Nephron (organoid): ENCODE results near the gene TRIM54.
"Not testable (repeated sequence)": the region's sequence is repeated elsewhere in the genome, so short reads cannot be mapped to it uniquely, and the experiment has no call there.

Source experiments
- H3K27ac Mint-ChIP-seq, 3 experiments: 2 replicates each; pipeline ENCODE4 v1.8.0; 2020; ENCODE audit warnings: mixed read lengths in 3 of 3, mild to moderate bottlenecking in 2 of 3, moderate library complexity in 1 of 3
- H3K27me3 Mint-ChIP-seq: 2 replicates; pipeline ENCODE4 v1.8.0; 2021; ENCODE audit warnings: low read depth, mild to moderate bottlenecking, moderate library complexity, mixed read lengths
- H3K36me3 Mint-ChIP-seq: 2 replicates; pipeline ENCODE4 v1.8.0; 2020; ENCODE audit warnings: low read depth, mixed read lengths
- H3K4me1 Mint-ChIP-seq: 2 replicates; pipeline ENCODE4 v1.8.0; 2020; ENCODE audit warnings: mixed read lengths
- H3K4me3 Mint-ChIP-seq, 3 experiments: 2 replicates each; pipeline ENCODE4 v1.8.0; 2020; ENCODE audit warnings: mild to moderate bottlenecking in 3 of 3, mixed read lengths in 3 of 3, moderate library complexity in 2 of 3
- H3K9me3 Mint-ChIP-seq: 2 replicates; pipeline ENCODE4 v1.8.0; 2020; ENCODE audit warnings: mixed read lengths
- CTCF ChIP-seq, 3 experiments: fragments of 200-600 bp; sonication (generic); IDR thresholded peaks; one replicate each; pipeline ENCODE4 v1.5.0; 2021; ENCODE audit warnings: antibody characterized with exemption in 3 of 3; ENCODE audit not compliant: unreplicated experiment in 3 of 3

Gene TRIM54

GRCh38 chr2:27316655-27317412 is 34.6 kb downstream of the TRIM54 start:
- Mint-ChIP-seq H3K27me3 (peaks cover 6% of the 10 kb centered on the region), H3K4me1 (no peaks in the 10 kb centered on the region), H3K4me3 (no peak overlapping the region), H3K9me3 (no peaks in the 10 kb centered on the region), H3K27ac (no peak overlapping the region), H3K36me3 (peaks cover 5% of the 10 kb centered on the region)
- no peak for TF ChIP-seq CTCF (IDR thresholded peaks at IDR 0.05; ENCODE audit: unreplicated experiment in 3 of 3)

- not testable (repeated sequence) for H3K4me1 Mint-ChIP-seq, H3K36me3 Mint-ChIP-seq, H3K27me3 Mint-ChIP-seq, H3K9me3 Mint-ChIP-seq, H3K4me3 Mint-ChIP-seq, H3K27ac Mint-ChIP-seq
Observed at GRCh38 chr2:27319839-27320238, 37.6 kb downstream of the TRIM54 start.

GRCh38 chr2:27320958-27321543 is 38.8 kb downstream of the TRIM54 start:
- TF ChIP-seq CTCF (IDR thresholded peaks at IDR 0.05; ENCODE audit: unreplicated experiment in 3 of 3) = no peak
- Mint-ChIP-seq H3K4me3 (peak overlapping the region; percentile 91 to 97 (median 91)), H3K4me1 (peaks cover 7% of the 10 kb centered on the region), H3K27ac (peak overlapping the region in 1 of 3 experiments; percentile 80), H3K27me3 (no peaks in the 10 kb centered on the region), H3K36me3 (peaks cover 10% of the 10 kb centered on the region), H3K9me3 (no peaks in the 10 kb centered on the region)

GRCh38 chr2:27322301-27322765 is 40.1 kb downstream of the TRIM54 start:
- no peak for TF ChIP-seq CTCF (IDR thresholded peaks at IDR 0.05; ENCODE audit: unreplicated experiment in 3 of 3)
- Mint-ChIP-seq H3K9me3 (no peaks in the 10 kb centered on the region), H3K36me3 (peaks cover 23% of the 10 kb centered on the region), H3K27me3 (no peaks in the 10 kb centered on the region), H3K4me3 (peak overlapping the region; percentile 91 to 97 (median 91)), H3K4me1 (peaks cover 7% of the 10 kb centered on the region), H3K27ac (peak overlapping the region; percentile 99)

- Mint-ChIP-seq H3K27ac (peak within 1 kb of the TSS; percentile 99), H3K4me1 (peaks cover 7% of the 10 kb centered on the region), H3K9me3 (no peaks in the 10 kb centered on the region), H3K27me3 (no peaks in the 10 kb centered on the region), H3K36me3 (peaks cover 26% of the 10 kb centered on the region), H3K4me3 (peak within 1 kb of the TSS; percentile 91 to 97 (median 91))
- TF ChIP-seq CTCF (IDR thresholded peaks at IDR 0.05; ENCODE audit: unreplicated experiment in 3 of 3) = no peak
Observed at GRCh38 chr2:27322766-27323595, 40.8 kb downstream of the TRIM54 start, which contains the start of gene MPV17. Gene MPV17 (minus strand): TSS chr2:27323097. CDS start chr2:27322517, 580 bp downstream.
